ENCODE measurements around the gene OBSCN. TPM values are rescaled to one million over a fixed set of nuclear protein-coding genes. Genes with fewer than 3 reads are reported as not detected.
A peak's percentile ranks its signal among the peaks of the same experiment; 100 is the strongest.

The OBSCN gene
- total and polyA plus RNA-seq, 2 of the 4 experiments (the other 2 are of a cell fraction) = 4.1 to 9.5 TPM

DNA sequence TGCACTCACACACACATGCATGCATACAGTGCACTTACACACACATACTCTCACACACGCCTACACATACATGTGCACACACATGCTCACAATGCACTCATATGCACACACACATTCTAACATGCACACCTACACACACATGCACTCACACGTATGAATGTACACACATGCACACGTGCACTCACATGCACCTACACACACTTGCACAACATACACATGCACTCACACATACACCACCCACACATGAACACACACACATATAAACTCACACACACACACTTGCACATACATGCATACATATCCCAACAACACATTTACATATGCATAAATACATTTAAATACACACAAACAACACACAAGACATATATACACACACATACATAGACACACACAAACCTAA is 30.6 kb downstream of the OBSCN start:
- Histone ChIP-seq H3K9me1 (ENCODE audit: insufficient read depth, low read length) (peaks cover 4% of the 10 kb centered on the region), H3K18ac (ENCODE audit: low read depth, low read length) (no peak overlapping the region), H2BK5ac (ENCODE audit: low read depth, low read length, poor library complexity, severe bottlenecking) (peak overlapping the region; percentile 17), H3K4ac (ENCODE audit: low read depth, low read length) (no peak overlapping the region), H2BK120ac (ENCODE audit: low read depth, low read length) (no peak overlapping the region), H2AK9ac (replicated peaks; ENCODE audit: low read depth, low read length, poor library complexity) (no peak overlapping the region), H3K23ac (ENCODE audit: low read depth, low read length) (no peak overlapping the region), H4K91ac (ENCODE audit: insufficient read depth, low read depth, low read length) (no peak overlapping the region), H3K9ac (ENCODE audit: low read depth, low read length) (no peak overlapping the region), H3K27me3 (ENCODE audit: control insufficient read depth, insufficient read depth, low read length) (no peaks in the 10 kb centered on the region), H3K27ac (ENCODE audit: insufficient read depth, low read length) (no peak overlapping the region), H3K4me1 (ENCODE audit: control insufficient read depth, insufficient read depth, low read length) (no peaks in the 10 kb centered on the region), H3K4me3 (ENCODE audit: insufficient read depth, low read depth, low read length) (no peak overlapping the region), H4K8ac (ENCODE audit: low read depth in 2 of 2, low read length in 2 of 2) (no peak overlapping the region), H2BK15ac (ENCODE audit: low read depth, low read length) (no peak overlapping the region), H3K56ac (ENCODE audit: extremely low read depth, insufficient read depth, low read length) (no peak overlapping the region), H3K14ac (replicated peaks; ENCODE audit: low read depth, low read length) (no peak overlapping the region), H3K36me3 (ENCODE audit: control insufficient read depth, insufficient read depth, low read length) (peaks cover 32% of the 10 kb centered on the region), H2AFZ (replicated peaks; ENCODE audit: low read length, poor library complexity) (no peak overlapping the region), H4K5ac (ENCODE audit: low read depth, low read length) (no peak overlapping the region), H4K20me1 (ENCODE audit: insufficient read depth, low read length) (no peaks in the 10 kb centered on the region), H3K79me1 (ENCODE audit: low read depth in 1 of 2, low read length in 2 of 2) (peaks cover 0 to 4% of the 10 kb centered on the region in 2 experiments; a peak in 1 of 4 replicates), H3K4me2 (ENCODE audit: low read depth, low read length) (no peak overlapping the region), H3K9me3 (ENCODE audit: control insufficient read depth, insufficient read depth, low read length) (peaks cover 27% of the 10 kb centered on the region), H2AK5ac (ENCODE audit: low read depth, low read length) (no peak overlapping the region), H2BK20ac (ENCODE audit: low read depth, low read length) (no peak overlapping the region)
- ChIA-PET CTCF (no interaction called here), POLR2A (ENCODE audit: unreplicated experiment) (no interaction called here)
- WGBS, 2 experiments (ENCODE audit: extremely low coverage in 2 of 2, insufficient read length in 1 of 2) = 32% methylated on average over 2 of the region's 3 CpGs; no CpG with 5 or more reads in 1 of the 2 experiments
- BruUV-seq (replicated peaks) = no TSS peak
- DNase-seq (no peak), ATAC-seq (ENCODE audit: low read depth) (no peak)
- intact Hi-C loops (cut with micrococcal nuclease) = no loop called here
- in situ Hi-C loops (cut with MboI; ENCODE audit: low sequenced_read_pairs) = no loop called here
- dilution Hi-C loops (cut with HindIII; ENCODE audit: low sequenced_read_pairs, unreplicated experiment) = no loop called here
- TF ChIP-seq, protein P1, sequence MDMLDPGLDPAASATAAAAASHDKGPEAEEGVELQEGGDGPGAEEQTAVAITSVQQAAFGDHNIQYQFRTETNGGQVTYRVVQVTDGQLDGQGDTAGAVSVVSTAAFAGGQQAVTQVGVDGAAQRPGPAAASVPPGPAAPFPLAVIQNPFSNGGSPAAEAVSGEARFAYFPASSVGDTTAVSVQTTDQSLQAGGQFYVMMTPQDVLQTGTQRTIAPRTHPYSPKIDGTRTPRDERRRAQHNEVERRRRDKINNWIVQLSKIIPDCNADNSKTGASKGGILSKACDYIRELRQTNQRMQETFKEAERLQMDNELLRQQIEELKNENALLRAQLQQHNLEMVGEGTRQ (IDR thresholded peaks at IDR 0.05; ENCODE audit: low read depth, low read length) = no peak
- TF ChIP-seq RCOR1 (IDR thresholded peaks at IDR 0.05; ENCODE audit: insufficient replicate concordance, low read length) (no peak), MAZ (IDR thresholded peaks at IDR 0.05; ENCODE audit: borderline replicate concordance, low read depth, low read length) (no peak), CEBPB (IDR thresholded peaks at IDR 0.05; ENCODE audit: low read depth, low read length) (no peak), RAD21 (IDR thresholded peaks at IDR 0.05; ENCODE audit: low read length) (no peak), SMC3 (IDR thresholded peaks at IDR 0.05; ENCODE audit: low read depth, low read length) (no peak), POLR2A (IDR thresholded peaks at IDR 0.05; ENCODE audit: low read depth, low read length) (no peak), FOS (IDR thresholded peaks at IDR 0.05; ENCODE audit: low read depth, low read length) (no peak)
- TF ChIP-seq, protein P2, sequence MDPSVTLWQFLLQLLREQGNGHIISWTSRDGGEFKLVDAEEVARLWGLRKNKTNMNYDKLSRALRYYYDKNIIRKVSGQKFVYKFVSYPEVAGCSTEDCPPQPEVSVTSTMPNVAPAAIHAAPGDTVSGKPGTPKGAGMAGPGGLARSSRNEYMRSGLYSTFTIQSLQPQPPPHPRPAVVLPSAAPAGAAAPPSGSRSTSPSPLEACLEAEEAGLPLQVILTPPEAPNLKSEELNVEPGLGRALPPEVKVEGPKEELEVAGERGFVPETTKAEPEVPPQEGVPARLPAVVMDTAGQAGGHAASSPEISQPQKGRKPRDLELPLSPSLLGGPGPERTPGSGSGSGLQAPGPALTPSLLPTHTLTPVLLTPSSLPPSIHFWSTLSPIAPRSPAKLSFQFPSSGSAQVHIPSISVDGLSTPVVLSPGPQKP (IDR thresholded peaks at IDR 0.05; ENCODE audit: borderline replicate concordance, low read depth, low read length) = no peak
